Right lobe of liver (tissue), 4 donors: ENCODE measurements around the gene SLC10A7.

Experiments used
- CTCF ChIP-seq, 4 donors: fragments of 200-600 bp in 3 of 4; fragments of 450-650 bp in 1 of 4; IDR thresholded peaks; one replicate each; pipeline versions ENCODE4 v1.5.1 to v1.8.0; 2016 to 2022; ENCODE audit warnings: antibody characterized with exemption in 4 of 4, mild to moderate bottlenecking in 2 of 4
- POLR2A ChIP-seq: fragments of 450-650 bp; IDR thresholded peaks from one replicate; pipeline ENCODE4 v1.6.1; 2017; ENCODE audit warnings: antibody characterized with exemption, mild to moderate bottlenecking
- donor health status: DM: no; HTN: no; CAD: no.
- donor health status: DM: no; HTN: no; CAD: no.
- donor health status: DM: no; HTN: yes; CAD: no.

- TF ChIP-seq CTCF (IDR thresholded peaks at IDR 0.05) (no peak), POLR2A (no peak)
Measured at GRCh38 chr4:146246381-146246780, 275.4 kb downstream of the SLC10A7 start.
